ENCODE data around the gene GUCY1A2.
"Not testable (repeated sequence)": the region's sequence is repeated elsewhere in the genome, so short reads cannot be mapped to it uniquely, and the experiment has no call there.

GUCY1A2 gene

GRCh38 chr11:106957030-106957482 lies 61.2 kb downstream of the GUCY1A2 start:
- FAIRE-seq, result no peak
- DNase-seq (ENCODE audit: insufficient read length, low spot score), result no peak

- FAIRE-seq (no peak), DNase-seq (ENCODE audit: insufficient read length, low spot score) (no peak)
Measured at GRCh38 chr11:106950067-106950491, 68.2 kb downstream of the GUCY1A2 start.

- FAIRE-seq (no peak), DNase-seq (ENCODE audit: insufficient read length, low spot score) (no peak)
Measured at GRCh38 chr11:106943089-106943488, 75.2 kb downstream of the GUCY1A2 start.

- FAIRE-seq (no peak), DNase-seq (ENCODE audit: insufficient read length, low spot score) (no peak)
Measured at GRCh38 chr11:106939157-106939556, 79.1 kb downstream of the GUCY1A2 start.

- FAIRE-seq, result no peak
Measured at GRCh38 chr11:106937111-106937510, 81.2 kb downstream of the GUCY1A2 start.

GRCh38 chr11:106925245-106925644 lies 93.0 kb downstream of the GUCY1A2 start:
- no peak for FAIRE-seq
- no peak for DNase-seq (ENCODE audit: insufficient read length, low spot score)

More at GRCh38 chr11:106937111-106937510, 81.2 kb downstream of the GUCY1A2 start:
- no peak for DNase-seq (ENCODE audit: insufficient read length, low spot score)

GRCh38 chr11:106920899-106921509 lies 97.3 kb downstream of the GUCY1A2 start:
- DNase-seq (ENCODE audit: insufficient read length, low spot score) (no peak), FAIRE-seq (no peak)

GRCh38 chr11:106917973-106918372 lies 100.3 kb downstream of the GUCY1A2 start:
- DNase-seq (ENCODE audit: insufficient read length, low spot score) (no peak), FAIRE-seq (no peak)

GRCh38 chr11:106914409-106914808 lies 103.9 kb downstream of the GUCY1A2 start:
- no peak for FAIRE-seq
- DNase-seq (ENCODE audit: insufficient read length, low spot score), result no peak

GRCh38 chr11:106913141-106913540 lies 105.1 kb downstream of the GUCY1A2 start:
- FAIRE-seq (no peak), DNase-seq (ENCODE audit: insufficient read length, low spot score) (no peak)

- FAIRE-seq (no peak), DNase-seq (ENCODE audit: insufficient read length, low spot score) (no peak)
Measured at GRCh38 chr11:106904826-106905225, 113.5 kb downstream of the GUCY1A2 start.

GRCh38 chr11:106889718-106890117 lies 128.6 kb downstream of the GUCY1A2 start:
- no peak for DNase-seq (ENCODE audit: insufficient read length, low spot score)
- FAIRE-seq, result no peak

- DNase-seq (ENCODE audit: insufficient read length, low spot score) (no peak), FAIRE-seq (no peak)
Measured at GRCh38 chr11:106888386-106888785, 129.9 kb downstream of the GUCY1A2 start.

- not testable (repeated sequence) for DNase-seq (ENCODE audit: insufficient read length, low spot score); FAIRE-seq
Measured at GRCh38 chr11:106883693-106884092, 134.6 kb downstream of the GUCY1A2 start.

- FAIRE-seq (no peak), DNase-seq (ENCODE audit: insufficient read length, low spot score) (no peak)
Measured at GRCh38 chr11:106879832-106880546, 138.3 kb downstream of the GUCY1A2 start.

GRCh38 chr11:106879029-106879428 lies 139.2 kb downstream of the GUCY1A2 start:
- peak; percentile 35 for FAIRE-seq
- no peak for DNase-seq (ENCODE audit: insufficient read length, low spot score)

- FAIRE-seq (no peak), DNase-seq (ENCODE audit: insufficient read length, low spot score) (no peak)
Measured at GRCh38 chr11:106875013-106875412, 143.3 kb downstream of the GUCY1A2 start.

GRCh38 chr11:106872246-106872645 lies 146.0 kb downstream of the GUCY1A2 start:
- DNase-seq (ENCODE audit: insufficient read length, low spot score) (no peak), FAIRE-seq (no peak)

GRCh38 chr11:106858200-106858599 lies 160.1 kb downstream of the GUCY1A2 start:
- FAIRE-seq (no peak), DNase-seq (ENCODE audit: insufficient read length, low spot score) (no peak)

GRCh38 chr11:106856566-106856965 lies 161.7 kb downstream of the GUCY1A2 start:
- FAIRE-seq, result no peak
- DNase-seq (ENCODE audit: insufficient read length, low spot score), result no peak

- no peak for FAIRE-seq
Measured at GRCh38 chr11:106854429-106854828, 163.8 kb downstream of the GUCY1A2 start.

GRCh38 chr11:106853850-106854401 lies 164.3 kb downstream of the GUCY1A2 start:
- no peak for FAIRE-seq
- no peak for DNase-seq (ENCODE audit: insufficient read length, low spot score)

More at GRCh38 chr11:106854429-106854828, 163.8 kb downstream of the GUCY1A2 start:
- no peak for DNase-seq (ENCODE audit: insufficient read length, low spot score)
